Fibroblast of skin of scalp (primary cell): Measurements from ENCODE around the gene FGGY.

Experiments used
- DNase-seq: peaks from one replicate; pipeline ENCODE4 v3.0.0-alpha.2; 2013

FGGY gene

GRCh38 chr1:59798600-59798999 is 501.7 kb downstream of the FGGY start:
- DNase-seq = no peak

DNA sequence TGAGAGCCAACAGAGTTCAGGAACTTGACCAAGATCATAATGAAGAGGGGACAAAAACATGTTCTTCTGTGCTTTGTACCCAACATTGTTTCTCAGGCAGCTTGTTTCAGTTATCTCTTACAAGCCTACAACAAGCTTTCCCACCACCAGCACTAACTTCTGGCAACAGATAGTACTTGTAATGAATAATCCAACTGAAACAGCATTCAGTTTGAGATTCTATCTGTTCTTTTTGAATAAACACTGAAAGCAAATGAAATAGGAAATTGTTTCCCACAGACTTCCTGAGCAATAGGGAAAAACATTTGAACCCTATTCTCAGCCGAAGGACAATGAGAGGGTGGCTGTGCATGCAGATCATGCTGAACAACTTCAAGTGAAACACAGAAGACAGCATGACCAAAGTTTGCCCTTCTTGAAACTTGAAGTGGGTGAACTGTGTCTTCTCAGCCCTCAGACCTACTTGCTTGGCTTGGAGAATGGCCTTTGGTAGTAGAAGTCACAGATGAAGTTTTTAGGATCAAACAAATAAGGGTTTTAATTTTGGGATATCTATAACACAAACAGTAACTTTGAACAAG is 506.7 kb downstream of the FGGY start:
- no peak for DNase-seq

DNA sequence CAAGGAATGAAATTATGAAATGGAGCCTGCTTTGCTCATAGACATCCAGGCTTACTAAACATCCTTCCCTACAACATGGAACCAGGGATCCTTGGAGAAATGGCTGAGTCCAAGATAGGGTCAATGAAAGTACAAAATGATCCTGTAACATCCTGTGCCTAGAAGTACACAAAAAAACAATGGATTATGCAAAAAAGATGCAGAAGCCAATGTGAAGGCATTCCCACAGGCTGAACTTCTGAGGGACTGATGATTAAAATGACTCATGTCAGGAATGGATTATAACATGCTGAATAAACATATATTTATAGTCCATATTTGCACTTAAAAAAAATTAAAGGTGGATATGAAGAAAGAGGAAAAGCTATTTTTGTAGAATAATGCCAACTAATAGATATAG is 507.4 kb downstream of the FGGY start:
- DNase-seq = no peak

DNA sequence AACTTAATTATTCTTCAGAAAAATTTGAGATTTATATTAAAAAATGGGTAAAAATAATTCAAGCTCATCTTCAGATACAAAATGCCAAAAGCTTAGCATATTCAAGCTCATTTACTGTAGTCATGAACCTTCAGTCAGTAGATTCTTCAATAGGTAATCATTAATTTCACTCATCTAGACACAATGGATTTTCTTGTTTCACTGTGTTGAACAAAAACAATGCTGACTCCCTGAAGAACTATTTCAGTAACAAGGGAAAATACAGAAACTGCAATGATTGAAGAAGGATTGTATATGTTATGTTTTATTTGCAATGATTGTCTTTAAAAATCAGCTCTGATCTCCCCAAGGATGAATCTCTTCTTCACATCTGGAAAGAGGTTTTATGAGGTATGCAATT is 508.7 kb downstream of the FGGY start:
- DNase-seq = no peak
